Keratinocyte (primary cell): ENCODE data around the gene TAF1B. TPM values are rescaled to one million over a fixed set of nuclear protein-coding genes. Genes with fewer than 3 reads are reported as not detected.
A peak's percentile ranks its signal among the peaks of the same experiment; 100 is the strongest.

ENCODE experiments used
- DNase-seq: peaks from one replicate; pipeline ENCODE4 v3.0.0-alpha.2; 2011; ENCODE audit warnings: low read depth, missing footprints, low spot score
- FAIRE-seq: peaks from 2 replicates; lab custom pipeline; 2011; peaks lifted over from hg19 to GRCh38; lab: Jason Lieb, UNC
- H2AFZ ChIP-seq: 2 replicates; pipeline ENCODE4 v1.6.0; 2012; ENCODE audit warnings: low read length, control low read depth, inconsistent platforms; ENCODE audit not compliant: control insufficient read depth
- H3K27ac ChIP-seq: 2 replicates; pipeline ENCODE4 v1.5.1; 2011; ENCODE audit warnings: low read length; ENCODE audit not compliant: control insufficient read depth, insufficient read depth
- H3K27me3 ChIP-seq: 3 replicates; pipeline ENCODE4 v1.6.0; 2011; ENCODE audit warnings: low read length; ENCODE audit not compliant: control insufficient read depth, insufficient read depth; ENCODE audit errors: extremely low read depth
- H3K36me3 ChIP-seq, 2 experiments: 2 replicates in 1 of 2; 3 replicates in 1 of 2; pipeline ENCODE4 v1.5.1; 2011; ENCODE audit warnings: low read length in 2 of 2, mild to moderate bottlenecking in 1 of 2; ENCODE audit not compliant: control insufficient read depth in 2 of 2, insufficient read depth in 2 of 2; ENCODE audit errors: extremely low read depth in 1 of 2
- H3K4me1 ChIP-seq: 3 replicates; pipeline ENCODE4 v1.5.1; 2011; ENCODE audit warnings: low read length; ENCODE audit not compliant: control insufficient read depth, insufficient read depth; ENCODE audit errors: extremely low read depth
- H3K4me2 ChIP-seq: 3 replicates; pipeline ENCODE4 v1.6.0; 2011; ENCODE audit warnings: low read depth, low read length; ENCODE audit not compliant: control insufficient read depth, insufficient read depth; ENCODE audit errors: extremely low read depth
- H3K4me3 ChIP-seq, 3 experiments: fragments of 200-600 bp in 1 of 3; sonication (generic) in 1 of 3; 2 replicates in 2 of 3; 3 replicates in 1 of 3; pipeline ENCODE4 v1.5.1; 2011 to 2016; ENCODE audit warnings: low read length in 3 of 3, mild to moderate bottlenecking in 3 of 3, control low read depth in 2 of 3, inconsistent platforms in 1 of 3, low read depth in 1 of 3, mixed read lengths in 1 of 3, mixed run types in 1 of 3, moderate library complexity in 1 of 3; ENCODE audit not compliant: control insufficient read depth in 2 of 3, insufficient read depth in 2 of 3; ENCODE audit errors: extremely low read depth in 1 of 3
- H3K79me2 ChIP-seq: 2 replicates; pipeline ENCODE4 v1.6.0; 2012; ENCODE audit warnings: low read length; ENCODE audit not compliant: control insufficient read depth, insufficient read depth
- H3K9ac ChIP-seq: 3 replicates; pipeline ENCODE4 v1.6.0; 2011; ENCODE audit warnings: low read length; ENCODE audit not compliant: control insufficient read depth, insufficient read depth; ENCODE audit errors: extremely low read depth
- H3K9me1 ChIP-seq: 3 replicates; pipeline ENCODE4 v1.6.0; 2011; ENCODE audit warnings: low read length; ENCODE audit not compliant: control insufficient read depth, insufficient read depth; ENCODE audit errors: extremely low read depth
- H3K9me3 ChIP-seq: 2 replicates; pipeline ENCODE4 v1.5.1; 2012; ENCODE audit warnings: low read depth, low read length; ENCODE audit not compliant: control insufficient read depth
- H4K20me1 ChIP-seq: 3 replicates; pipeline ENCODE4 v1.6.0; 2011; ENCODE audit warnings: low read length; ENCODE audit not compliant: control insufficient read depth, insufficient read depth; ENCODE audit errors: extremely low read depth
- EZH2 ChIP-seq: IDR thresholded peaks from one replicate; pipeline ENCODE4 v1.6.1; 2012; ENCODE audit warnings: inconsistent platforms, mild to moderate bottlenecking, low read length, moderate library complexity
- dilution Hi-C: fragments of 300-500 bp; cut with MboI; formaldehyde crosslinking; loops from one replicate; pipeline ENCODE4 v1.7.0; 2020; ENCODE audit warnings: low sequenced_read_pairs; ENCODE audit not compliant: extremely low pct_ligation_motif_present
- polyA plus RNA-seq, 5 experiments: library from polyadenylated mRNA; depleted of rRNA in 3 of 5; stranded (reverse) in 3 of 5; stranded (forward) in 1 of 5; unstranded in 1 of 5; fragments of >200 nt; gene quantifications; 1 replicate in 1 of 5; 2 replicates in 3 of 5; 3 replicates in 1 of 5; pipeline versions ENCODE4 v1.2.1 to v1.2.3, GENCODE V29; 2011 to 2012; ENCODE audit warnings: missing spikeins in 2 of 5, low read depth in 1 of 5, low replicate concordance in 1 of 5
- TF ChIP-seq, protein P1 (sequence below), 3 experiments: IDR thresholded peaks in 1 of 3; conservative IDR thresholded peaks in 1 of 3; optimal IDR thresholded peaks in 1 of 3; 2 replicates in 2 of 3; 3 replicates in 1 of 3; pipeline versions ENCODE3 to v1.5.1; 2011; ENCODE audit warnings: low read length in 3 of 3, mild to moderate bottlenecking in 3 of 3, moderate library complexity in 2 of 3, control low read depth in 1 of 3, inconsistent platforms in 1 of 3; ENCODE audit not compliant: insufficient read depth in 2 of 3; ENCODE audit errors: extremely low read depth in 1 of 3

The TAF1B gene
- polyA plus RNA-seq, 1 donor (not counting 4 experiments of a cell fraction or from before 2014, with no cell fraction given), result 16.5 TPM

GRCh38 chr2:9814129-9814868, 29.0 kb upstream of the TAF1B start:
- Histone ChIP-seq H3K36me3 (no peaks in the 10 kb centered on the region), H3K79me2 (no peaks in the 10 kb centered on the region), H2AFZ (peak overlapping the region; percentile 77), H3K4me2 (peak overlapping the region; percentile 29), H4K20me1 (no peaks in the 10 kb centered on the region), H3K4me3 (no peak overlapping the region), H3K27me3 (no peaks in the 10 kb centered on the region), H3K9ac (no peak overlapping the region), H3K9me3 (no peaks in the 10 kb centered on the region), H3K4me1 (peaks cover 35% of the 10 kb centered on the region), H3K27ac (no peak overlapping the region), H3K9me1 (no peaks in the 10 kb centered on the region)
- DNase-seq, result no peak
- no peak for TF ChIP-seq EZH2
- TF ChIP-seq, protein P1, sequence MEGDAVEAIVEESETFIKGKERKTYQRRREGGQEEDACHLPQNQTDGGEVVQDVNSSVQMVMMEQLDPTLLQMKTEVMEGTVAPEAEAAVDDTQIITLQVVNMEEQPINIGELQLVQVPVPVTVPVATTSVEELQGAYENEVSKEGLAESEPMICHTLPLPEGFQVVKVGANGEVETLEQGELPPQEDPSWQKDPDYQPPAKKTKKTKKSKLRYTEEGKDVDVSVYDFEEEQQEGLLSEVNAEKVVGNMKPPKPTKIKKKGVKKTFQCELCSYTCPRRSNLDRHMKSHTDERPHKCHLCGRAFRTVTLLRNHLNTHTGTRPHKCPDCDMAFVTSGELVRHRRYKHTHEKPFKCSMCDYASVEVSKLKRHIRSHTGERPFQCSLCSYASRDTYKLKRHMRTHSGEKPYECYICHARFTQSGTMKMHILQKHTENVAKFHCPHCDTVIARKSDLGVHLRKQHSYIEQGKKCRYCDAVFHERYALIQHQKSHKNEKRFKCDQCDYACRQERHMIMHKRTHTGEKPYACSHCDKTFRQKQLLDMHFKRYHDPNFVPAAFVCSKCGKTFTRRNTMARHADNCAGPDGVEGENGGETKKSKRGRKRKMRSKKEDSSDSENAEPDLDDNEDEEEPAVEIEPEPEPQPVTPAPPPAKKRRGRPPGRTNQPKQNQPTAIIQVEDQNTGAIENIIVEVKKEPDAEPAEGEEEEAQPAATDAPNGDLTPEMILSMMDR (optimal IDR thresholded peaks at IDR 0.05 in 1 of 3, IDR thresholded peaks at IDR 0.05 in 1 of 3, conservative IDR thresholded peaks at IDR 0.05 in 1 of 3; ENCODE audit: extremely low read depth in 1 of 3, insufficient read depth in 2 of 3, low read length in 3 of 3), result no peak
- dilution Hi-C loops, result no loop called here
- no peak for FAIRE-seq

DNA sequence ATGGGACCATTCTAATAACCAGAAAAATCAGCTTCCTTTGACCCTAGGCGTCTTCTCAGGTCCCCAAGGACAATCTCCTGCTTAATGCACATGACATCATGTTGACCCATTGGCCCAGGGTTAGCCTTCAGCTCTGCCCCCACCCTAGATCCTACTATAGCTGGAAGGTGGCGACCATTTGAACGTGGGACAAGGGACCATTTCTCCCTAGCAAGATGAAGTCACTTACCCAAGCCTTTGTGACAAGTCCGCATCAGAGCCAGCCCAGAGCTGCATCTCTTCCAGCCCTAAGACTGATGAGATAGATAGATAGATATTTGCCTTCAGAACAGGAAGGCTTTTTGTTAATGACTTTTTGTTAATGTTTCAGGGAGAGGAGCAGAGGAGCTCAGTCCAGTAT, 28.2 kb upstream of the TAF1B start:
- H4K20me1 ChIP-seq, result no peaks in the 10 kb centered on the region
- H3K9me1 ChIP-seq, result no peaks in the 10 kb centered on the region
- H3K4me1 ChIP-seq, result peaks cover 38% of the 10 kb centered on the region
- H3K27me3 ChIP-seq, result no peaks in the 10 kb centered on the region
- no peaks in the 10 kb centered on the region for H3K36me3 ChIP-seq
- DNase-seq, result no peak
- no peak overlapping the region for H3K4me3 ChIP-seq
- no peak overlapping the region for H3K9ac ChIP-seq
- no peak for FAIRE-seq
- no peak overlapping the region for H3K4me2 ChIP-seq
- H3K27ac ChIP-seq, result no peak overlapping the region
- no peak overlapping the region for H2AFZ ChIP-seq
- no peaks in the 10 kb centered on the region for H3K9me3 ChIP-seq
- H3K79me2 ChIP-seq, result no peaks in the 10 kb centered on the region
- dilution Hi-C loops, result no loop called here
- TF ChIP-seq, protein P1 (optimal IDR thresholded peaks at IDR 0.05 in 1 of 3, IDR thresholded peaks at IDR 0.05 in 1 of 3, conservative IDR thresholded peaks at IDR 0.05 in 1 of 3; ENCODE audit: extremely low read depth in 1 of 3, insufficient read depth in 2 of 3, low read length in 3 of 3), result no peak
- no peak for TF ChIP-seq EZH2
